ENCODE data around the gene PWP2. TPM values are rescaled to one million over a fixed set of nuclear protein-coding genes. Genes with fewer than 3 reads are reported as not detected.
"Not testable (repeated sequence)": the region's sequence is repeated elsewhere in the genome, so short reads cannot be mapped to it uniquely, and the experiment has no call there.

The PWP2 gene
- total and polyA plus RNA-seq, 12 donors = 0.09 to 33.0 (median 5.6) TPM

GRCh38 chr21:44138039-44138438, 30.8 kb downstream of the PWP2 start:
- H3K27ac ChIP-seq; H3K36me3 ChIP-seq (replicated peaks in 1 of 2); H3K27me3 ChIP-seq; H3K9me3 ChIP-seq (replicated peaks in 1 of 3); H3K4me3 ChIP-seq; intact Hi-C loops (cut with DNase I); H3K4me1 ChIP-seq (replicated peaks in 1 of 2): not testable (repeated sequence)
- peak in 1 of 7 donors; percentile 56 for DNase-seq
- WGBS, 4 donors = no CpG with 5 or more reads among the region's 15 CpGs

GRCh38 chr21:44139787-44140551, 32.8 kb downstream of the PWP2 start:
- intact Hi-C loops (cut with DNase I); H3K9me3 ChIP-seq (replicated peaks in 1 of 3); H3K36me3 ChIP-seq (replicated peaks in 1 of 2); H3K4me1 ChIP-seq (replicated peaks in 1 of 2); H3K27me3 ChIP-seq; H3K4me3 ChIP-seq: not testable (repeated sequence)
- WGBS, 4 donors = 78 to 95% (median 87%) methylated on average over 3 to 7 of the region's 30 CpGs; no CpG with 5 or more reads in 1 of the 4 donors
- peak in 3 of 7 donors; percentile 3 to 10 (median 9) for DNase-seq
- H3K27ac ChIP-seq = peak overlapping the region in 1 of 5 donors; percentile 61

- H3K27me3 ChIP-seq; H3K4me1 ChIP-seq (replicated peaks in 1 of 2); H3K36me3 ChIP-seq (replicated peaks in 1 of 2); intact Hi-C loops (cut with DNase I); H3K9me3 ChIP-seq (replicated peaks in 1 of 3); H3K27ac ChIP-seq; DNase-seq; H3K4me3 ChIP-seq: not testable (repeated sequence)
- no CpG with 5 or more reads among the region's 18 CpGs for WGBS, 4 donors
Observed at GRCh38 chr21:44140552-44140932, 33.3 kb downstream of the PWP2 start.

GRCh38 chr21:44142470-44142869, 35.3 kb downstream of the PWP2 start:
- H3K4me3 ChIP-seq; H3K27ac ChIP-seq; H3K36me3 ChIP-seq (replicated peaks in 1 of 2); H3K9me3 ChIP-seq (replicated peaks in 1 of 3); intact Hi-C loops (cut with DNase I); H3K4me1 ChIP-seq (replicated peaks in 1 of 2); H3K27me3 ChIP-seq: not testable (repeated sequence)
- WGBS, 4 donors = no CpG with 5 or more reads among the region's 10 CpGs
- peak in 1 of 7 donors; percentile 46 for DNase-seq

- intact Hi-C loops (cut with DNase I); H3K4me3 ChIP-seq; H3K9me3 ChIP-seq (replicated peaks in 1 of 3); H3K27me3 ChIP-seq; H3K36me3 ChIP-seq (replicated peaks in 1 of 2); H3K4me1 ChIP-seq (replicated peaks in 1 of 2); H3K27ac ChIP-seq: not testable (repeated sequence)
- WGBS, 4 donors = no CpG with 5 or more reads among the region's 17 CpGs
- peak in 1 of 7 donors; percentile 48 for DNase-seq
Observed at GRCh38 chr21:44143380-44143779, 36.2 kb downstream of the PWP2 start.

- H3K36me3 ChIP-seq (replicated peaks in 1 of 2); H3K9me3 ChIP-seq (replicated peaks in 1 of 3); H3K27ac ChIP-seq; intact Hi-C loops (cut with DNase I); H3K4me1 ChIP-seq (replicated peaks in 1 of 2); H3K4me3 ChIP-seq; H3K27me3 ChIP-seq: not testable (repeated sequence)
- peak in 1 of 7 donors; percentile 39 for DNase-seq
- WGBS, 4 donors = no CpG with 5 or more reads among the region's 8 CpGs
Observed at GRCh38 chr21:44143996-44144395, 36.8 kb downstream of the PWP2 start.

GRCh38 chr21:44144784-44145602, 37.8 kb downstream of the PWP2 start:
- no CpG with 5 or more reads among the region's 22 CpGs for WGBS, 4 donors
- H3K4me3 ChIP-seq; H3K36me3 ChIP-seq (replicated peaks in 1 of 2); H3K27me3 ChIP-seq; DNase-seq; intact Hi-C loops (cut with DNase I); H3K9me3 ChIP-seq (replicated peaks in 1 of 3); H3K27ac ChIP-seq; H3K4me1 ChIP-seq (replicated peaks in 1 of 2): not testable (repeated sequence)

- WGBS, 4 donors = no CpG with 5 or more reads among the region's 12 CpGs
- intact Hi-C loops (cut with DNase I) = not testable (repeated sequence)
Observed at GRCh38 chr21:44145616-44146015, 38.4 kb downstream of the PWP2 start.

GRCh38 chr21:44147108-44147507, 39.9 kb downstream of the PWP2 start:
- no CpG with 5 or more reads among the region's 8 CpGs for WGBS, 4 donors

More at GRCh38 chr21:44145616-44146015, 38.4 kb downstream of the PWP2 start:
- DNase-seq; H3K4me3 ChIP-seq; H3K36me3 ChIP-seq (replicated peaks in 1 of 2); H3K27me3 ChIP-seq; H3K9me3 ChIP-seq (replicated peaks in 1 of 3); H3K4me1 ChIP-seq (replicated peaks in 1 of 2); H3K27ac ChIP-seq: not testable (repeated sequence)

GRCh38 chr21:44150255-44150654, 43.1 kb downstream of the PWP2 start:
- H3K4me1 ChIP-seq (replicated peaks in 1 of 2); H3K27ac ChIP-seq; H3K36me3 ChIP-seq (replicated peaks in 1 of 2); H3K9me3 ChIP-seq (replicated peaks in 1 of 3); H3K27me3 ChIP-seq; intact Hi-C loops (cut with DNase I); H3K4me3 ChIP-seq; DNase-seq: not testable (repeated sequence)
- no CpG with 5 or more reads among the region's 10 CpGs for WGBS, 4 donors

More at GRCh38 chr21:44147108-44147507, 39.9 kb downstream of the PWP2 start:
- DNase-seq; H3K9me3 ChIP-seq (replicated peaks in 1 of 3); H3K27ac ChIP-seq; H3K36me3 ChIP-seq (replicated peaks in 1 of 2); H3K27me3 ChIP-seq; H3K4me3 ChIP-seq; H3K4me1 ChIP-seq (replicated peaks in 1 of 2); intact Hi-C loops (cut with DNase I): not testable (repeated sequence)
